Liver (tissue), 3 donors: ENCODE measurements around the gene ZSWIM6.

Experiments used
- EGR1 ChIP-seq, 2 donors: IDR thresholded peaks; 2 replicates each; pipeline ENCODE4 v1.6.1; 2016 to 2018; ENCODE audit warnings: antibody characterized with exemption in 2 of 2, low read depth in 2 of 2
- FOXA1 ChIP-seq: IDR thresholded peaks from 2 replicates; pipeline ENCODE4 v1.6.1; 2016; ENCODE audit warnings: antibody characterized with exemption
- GABPA ChIP-seq, 2 donors: IDR thresholded peaks in 1 of 2; conservative IDR thresholded peaks in 1 of 2; 2 replicates each; pipeline ENCODE4 v1.6.1; 2016; ENCODE audit warnings: antibody characterized with exemption in 2 of 2, mild to moderate bottlenecking in 1 of 2, moderate library complexity in 1 of 2
- NR2F2 ChIP-seq: IDR thresholded peaks from 2 replicates; pipeline ENCODE4 v1.6.1; 2016; ENCODE audit warnings: antibody characterized with exemption
- RAD21 ChIP-seq, 2 donors: IDR thresholded peaks; 2 replicates each; pipeline ENCODE4 v1.6.1; 2016; ENCODE audit warnings: antibody characterized with exemption in 2 of 2, mild to moderate bottlenecking in 2 of 2
- RXRA ChIP-seq, 2 donors: IDR thresholded peaks; 2 replicates each; pipeline ENCODE4 v1.6.1; 2017 to 2018; ENCODE audit warnings: antibody characterized with exemption in 2 of 2, mild to moderate bottlenecking in 1 of 2
- SP1 ChIP-seq: IDR thresholded peaks from 2 replicates; pipeline ENCODE4 v1.6.1; 2018; ENCODE audit warnings: antibody characterized with exemption, mild to moderate bottlenecking
- YY1 ChIP-seq: IDR thresholded peaks from 2 replicates; pipeline ENCODE4 v1.6.1; 2016; ENCODE audit warnings: antibody characterized with exemption, mild to moderate bottlenecking
- TF ChIP-seq, protein P1 (sequence below): fragments of 150-350 bp; IDR thresholded peaks from 2 replicates; pipeline ENCODE4 v1.5.1; 2017; ENCODE audit warnings: improper control_type of control experiment, low read depth, low read length; ENCODE audit not compliant: missing input control
- TF ChIP-seq, protein P2 (sequence below): IDR thresholded peaks from 2 replicates; pipeline ENCODE4 v1.6.1; 2016; ENCODE audit warnings: antibody characterized with exemption
- TF ChIP-seq, protein P3 (sequence below): IDR thresholded peaks from 2 replicates; pipeline ENCODE4 v1.6.1; 2016; ENCODE audit warnings: antibody characterized with exemption
- TF ChIP-seq, protein P4 (sequence below): IDR thresholded peaks from 2 replicates; pipeline ENCODE4 v1.6.1; 2016; ENCODE audit warnings: antibody characterized with exemption
- TF ChIP-seq, protein P5 (sequence below): IDR thresholded peaks from 2 replicates; pipeline ENCODE4 v1.6.1; 2016; ENCODE audit warnings: antibody characterized with exemption, mild to moderate bottlenecking
- donor health status: healthy.
- donor health status: healthy.

DNA sequence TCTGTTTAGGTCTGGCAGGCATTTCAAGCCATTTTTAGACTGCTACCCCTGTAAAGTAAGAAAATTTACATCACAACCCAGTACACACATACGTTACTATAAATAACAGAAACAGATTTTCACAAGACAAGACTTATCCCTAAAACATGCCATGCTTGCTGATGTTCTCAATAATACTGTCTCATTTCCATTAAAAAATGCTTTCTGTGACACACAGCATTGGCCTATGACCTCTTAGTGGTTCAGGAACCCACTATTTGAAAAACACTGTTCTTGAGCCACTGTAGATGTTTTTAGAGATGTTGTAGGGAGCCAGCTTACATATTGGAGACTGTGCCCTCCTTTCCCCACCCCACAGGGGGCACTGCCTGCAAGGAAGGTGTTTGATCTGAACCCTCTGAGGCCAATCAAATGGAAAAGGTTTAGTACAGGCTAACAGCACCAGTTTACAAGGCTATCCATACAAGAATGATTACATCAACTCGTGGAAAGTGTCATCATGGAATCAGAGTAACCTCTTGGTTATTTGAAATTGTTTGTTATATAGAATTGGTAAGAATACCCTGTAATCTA lies 30.8 kb downstream of the ZSWIM6 start:
- no peak for TF ChIP-seq NR2F2
- TF ChIP-seq, protein P1, sequence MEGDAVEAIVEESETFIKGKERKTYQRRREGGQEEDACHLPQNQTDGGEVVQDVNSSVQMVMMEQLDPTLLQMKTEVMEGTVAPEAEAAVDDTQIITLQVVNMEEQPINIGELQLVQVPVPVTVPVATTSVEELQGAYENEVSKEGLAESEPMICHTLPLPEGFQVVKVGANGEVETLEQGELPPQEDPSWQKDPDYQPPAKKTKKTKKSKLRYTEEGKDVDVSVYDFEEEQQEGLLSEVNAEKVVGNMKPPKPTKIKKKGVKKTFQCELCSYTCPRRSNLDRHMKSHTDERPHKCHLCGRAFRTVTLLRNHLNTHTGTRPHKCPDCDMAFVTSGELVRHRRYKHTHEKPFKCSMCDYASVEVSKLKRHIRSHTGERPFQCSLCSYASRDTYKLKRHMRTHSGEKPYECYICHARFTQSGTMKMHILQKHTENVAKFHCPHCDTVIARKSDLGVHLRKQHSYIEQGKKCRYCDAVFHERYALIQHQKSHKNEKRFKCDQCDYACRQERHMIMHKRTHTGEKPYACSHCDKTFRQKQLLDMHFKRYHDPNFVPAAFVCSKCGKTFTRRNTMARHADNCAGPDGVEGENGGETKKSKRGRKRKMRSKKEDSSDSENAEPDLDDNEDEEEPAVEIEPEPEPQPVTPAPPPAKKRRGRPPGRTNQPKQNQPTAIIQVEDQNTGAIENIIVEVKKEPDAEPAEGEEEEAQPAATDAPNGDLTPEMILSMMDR = no peak
- TF ChIP-seq YY1 = no peak
- TF ChIP-seq FOXA1 = no peak
- TF ChIP-seq RAD21 (IDR thresholded peaks at IDR 0.05) = peak in 1 of 2 donors; percentile 61
- TF ChIP-seq, protein P2, sequence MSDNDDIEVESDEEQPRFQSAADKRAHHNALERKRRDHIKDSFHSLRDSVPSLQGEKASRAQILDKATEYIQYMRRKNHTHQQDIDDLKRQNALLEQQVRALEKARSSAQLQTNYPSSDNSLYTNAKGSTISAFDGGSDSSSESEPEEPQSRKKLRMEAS = no peak
- TF ChIP-seq RXRA (IDR thresholded peaks at IDR 0.05) = no peak
- TF ChIP-seq, protein P3, sequence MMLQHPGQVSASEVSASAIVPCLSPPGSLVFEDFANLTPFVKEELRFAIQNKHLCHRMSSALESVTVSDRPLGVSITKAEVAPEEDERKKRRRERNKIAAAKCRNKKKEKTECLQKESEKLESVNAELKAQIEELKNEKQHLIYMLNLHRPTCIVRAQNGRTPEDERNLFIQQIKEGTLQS = no peak
- TF ChIP-seq EGR1 (IDR thresholded peaks at IDR 0.05; ENCODE audit: low read depth in 2 of 2) = no peak
- TF ChIP-seq, protein P4, sequence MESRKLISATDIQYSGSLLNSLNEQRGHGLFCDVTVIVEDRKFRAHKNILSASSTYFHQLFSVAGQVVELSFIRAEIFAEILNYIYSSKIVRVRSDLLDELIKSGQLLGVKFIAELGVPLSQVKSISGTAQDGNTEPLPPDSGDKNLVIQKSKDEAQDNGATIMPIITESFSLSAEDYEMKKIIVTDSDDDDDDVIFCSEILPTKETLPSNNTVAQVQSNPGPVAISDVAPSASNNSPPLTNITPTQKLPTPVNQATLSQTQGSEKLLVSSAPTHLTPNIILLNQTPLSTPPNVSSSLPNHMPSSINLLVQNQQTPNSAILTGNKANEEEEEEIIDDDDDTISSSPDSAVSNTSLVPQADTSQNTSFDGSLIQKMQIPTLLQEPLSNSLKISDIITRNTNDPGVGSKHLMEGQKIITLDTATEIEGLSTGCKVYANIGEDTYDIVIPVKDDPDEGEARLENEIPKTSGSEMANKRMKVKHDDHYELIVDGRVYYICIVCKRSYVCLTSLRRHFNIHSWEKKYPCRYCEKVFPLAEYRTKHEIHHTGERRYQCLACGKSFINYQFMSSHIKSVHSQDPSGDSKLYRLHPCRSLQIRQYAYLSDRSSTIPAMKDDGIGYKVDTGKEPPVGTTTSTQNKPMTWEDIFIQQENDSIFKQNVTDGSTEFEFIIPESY = no peak
- TF ChIP-seq, protein P5, sequence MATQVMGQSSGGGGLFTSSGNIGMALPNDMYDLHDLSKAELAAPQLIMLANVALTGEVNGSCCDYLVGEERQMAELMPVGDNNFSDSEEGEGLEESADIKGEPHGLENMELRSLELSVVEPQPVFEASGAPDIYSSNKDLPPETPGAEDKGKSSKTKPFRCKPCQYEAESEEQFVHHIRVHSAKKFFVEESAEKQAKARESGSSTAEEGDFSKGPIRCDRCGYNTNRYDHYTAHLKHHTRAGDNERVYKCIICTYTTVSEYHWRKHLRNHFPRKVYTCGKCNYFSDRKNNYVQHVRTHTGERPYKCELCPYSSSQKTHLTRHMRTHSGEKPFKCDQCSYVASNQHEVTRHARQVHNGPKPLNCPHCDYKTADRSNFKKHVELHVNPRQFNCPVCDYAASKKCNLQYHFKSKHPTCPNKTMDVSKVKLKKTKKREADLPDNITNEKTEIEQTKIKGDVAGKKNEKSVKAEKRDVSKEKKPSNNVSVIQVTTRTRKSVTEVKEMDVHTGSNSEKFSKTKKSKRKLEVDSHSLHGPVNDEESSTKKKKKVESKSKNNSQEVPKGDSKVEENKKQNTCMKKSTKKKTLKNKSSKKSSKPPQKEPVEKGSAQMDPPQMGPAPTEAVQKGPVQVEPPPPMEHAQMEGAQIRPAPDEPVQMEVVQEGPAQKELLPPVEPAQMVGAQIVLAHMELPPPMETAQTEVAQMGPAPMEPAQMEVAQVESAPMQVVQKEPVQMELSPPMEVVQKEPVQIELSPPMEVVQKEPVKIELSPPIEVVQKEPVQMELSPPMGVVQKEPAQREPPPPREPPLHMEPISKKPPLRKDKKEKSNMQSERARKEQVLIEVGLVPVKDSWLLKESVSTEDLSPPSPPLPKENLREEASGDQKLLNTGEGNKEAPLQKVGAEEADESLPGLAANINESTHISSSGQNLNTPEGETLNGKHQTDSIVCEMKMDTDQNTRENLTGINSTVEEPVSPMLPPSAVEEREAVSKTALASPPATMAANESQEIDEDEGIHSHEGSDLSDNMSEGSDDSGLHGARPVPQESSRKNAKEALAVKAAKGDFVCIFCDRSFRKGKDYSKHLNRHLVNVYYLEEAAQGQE = no peak
- TF ChIP-seq SP1 = no peak
- TF ChIP-seq GABPA (IDR thresholded peaks at IDR 0.05 in 1 of 2, conservative IDR thresholded peaks at IDR 0.05 in 1 of 2) = no peak
